ENCODE data around the gene UNC5C. TPM values are rescaled to one million over a fixed set of nuclear protein-coding genes. Genes with fewer than 3 reads are reported as not detected.

UNC5C gene
- total and polyA plus RNA-seq, 2 of the 8 experiments (the other 6 are each of a cell fraction or from before 2014, with no cell fraction given): 0.30 to 1.3 TPM

DNA sequence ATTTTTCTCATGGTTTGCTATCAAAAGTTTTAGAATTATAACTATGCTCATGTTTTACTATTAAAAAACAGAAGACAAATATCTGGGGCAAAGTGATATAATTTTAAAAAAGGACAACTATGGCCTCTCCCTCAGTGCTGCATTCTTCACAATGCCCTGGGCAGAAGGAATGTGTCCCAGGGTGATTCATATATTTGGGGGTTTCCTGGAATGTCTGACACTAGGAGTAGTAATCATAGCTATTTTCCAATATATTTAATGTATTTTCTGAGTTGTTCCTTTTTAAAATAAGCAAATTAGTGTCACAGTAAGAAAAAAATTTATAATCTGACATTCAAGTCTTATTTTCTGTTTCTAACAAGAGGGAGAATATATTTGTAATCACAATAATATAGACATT, 281.7 kb downstream of the UNC5C start:
- H3K23me2 ChIP-seq (ENCODE audit: low read depth, low read length): no peaks in the 10 kb centered on the region
- H3K27me3 ChIP-seq (replicated peaks in 1 of 4; ENCODE audit: control insufficient read depth in 3 of 4, extremely low read depth in 1 of 4, insufficient read depth in 3 of 4, low read length in 3 of 4): no peaks in the 10 kb centered on the region
- no peak overlapping the region for H2BK20ac ChIP-seq (ENCODE audit: low read length)
- H3K9me3 ChIP-seq (ENCODE audit: insufficient read depth in 2 of 2, low read depth in 1 of 2, low read length in 1 of 2): no peaks in the 10 kb centered on the region
- no peak for FAIRE-seq
- no peaks in the 10 kb centered on the region for H4K20me1 ChIP-seq (replicated peaks in 1 of 2; ENCODE audit: control insufficient read depth in 1 of 2, insufficient read depth in 2 of 2, low read length in 2 of 2)
- no peak overlapping the region for H3K23ac ChIP-seq (ENCODE audit: insufficient read length)
- no peak overlapping the region for H3K4me2 ChIP-seq (ENCODE audit: insufficient read depth in 1 of 2, low read depth in 2 of 2, low read length in 2 of 2)
- no peak overlapping the region for H2BK15ac ChIP-seq (ENCODE audit: low read length)
- no peaks in the 10 kb centered on the region for H3K36me3 ChIP-seq (ENCODE audit: control insufficient read depth in 2 of 4, insufficient read depth in 4 of 4, low read length in 3 of 4)
- H4K5ac ChIP-seq (ENCODE audit: insufficient read length, low read depth, low read length): no peak overlapping the region
- no peak overlapping the region for H2BK5ac ChIP-seq (ENCODE audit: low read depth, low read length)
- H3K4ac ChIP-seq (replicated peaks; ENCODE audit: insufficient read length, low read depth, low read length): no peak overlapping the region
- H2BK120ac ChIP-seq (replicated peaks; ENCODE audit: low read depth, low read length): no peak overlapping the region
- H2AFZ ChIP-seq (ENCODE audit: low read length): no peak overlapping the region
- no peaks in the 10 kb centered on the region for H3K79me2 ChIP-seq (ENCODE audit: control insufficient read depth in 1 of 2, insufficient read depth in 2 of 2, low read length in 2 of 2)
- no peak for DNase-seq (ENCODE audit: low read depth in 1 of 2, low spot score in 2 of 2)
- H3K79me1 ChIP-seq (ENCODE audit: low read depth, low read length): no peaks in the 10 kb centered on the region
- H4K8ac ChIP-seq (ENCODE audit: extremely low read depth, insufficient read depth, low read length): no peak overlapping the region
- no peak overlapping the region for H3K9ac ChIP-seq (replicated peaks in 1 of 4; ENCODE audit: extremely low read depth in 1 of 4, low read depth in 3 of 4, low read length in 3 of 4)
- no peak overlapping the region for H3K18ac ChIP-seq (ENCODE audit: extremely low read depth, low read length)
- H3K4me3 ChIP-seq (ENCODE audit: extremely low read depth in 1 of 4, insufficient read depth in 2 of 4, low read depth in 3 of 4, low read length in 4 of 4): no peak overlapping the region
- no peak overlapping the region for H4K91ac ChIP-seq (replicated peaks; ENCODE audit: insufficient read length, low read length)
- ChIA-PET CTCF (ENCODE audit: partially characterized antibody) (interaction anchor here (1.0 kb wide), 1 partner anchor 10 kb away, joined by 3 read pairs; no protein-coding TSS in a partner anchor), POLR2A (ENCODE audit: partially characterized antibody) (no interaction called here)
- no peak overlapping the region for H3K27ac ChIP-seq (ENCODE audit: low read depth, low read length)
- TF ChIP-seq, protein P1, sequence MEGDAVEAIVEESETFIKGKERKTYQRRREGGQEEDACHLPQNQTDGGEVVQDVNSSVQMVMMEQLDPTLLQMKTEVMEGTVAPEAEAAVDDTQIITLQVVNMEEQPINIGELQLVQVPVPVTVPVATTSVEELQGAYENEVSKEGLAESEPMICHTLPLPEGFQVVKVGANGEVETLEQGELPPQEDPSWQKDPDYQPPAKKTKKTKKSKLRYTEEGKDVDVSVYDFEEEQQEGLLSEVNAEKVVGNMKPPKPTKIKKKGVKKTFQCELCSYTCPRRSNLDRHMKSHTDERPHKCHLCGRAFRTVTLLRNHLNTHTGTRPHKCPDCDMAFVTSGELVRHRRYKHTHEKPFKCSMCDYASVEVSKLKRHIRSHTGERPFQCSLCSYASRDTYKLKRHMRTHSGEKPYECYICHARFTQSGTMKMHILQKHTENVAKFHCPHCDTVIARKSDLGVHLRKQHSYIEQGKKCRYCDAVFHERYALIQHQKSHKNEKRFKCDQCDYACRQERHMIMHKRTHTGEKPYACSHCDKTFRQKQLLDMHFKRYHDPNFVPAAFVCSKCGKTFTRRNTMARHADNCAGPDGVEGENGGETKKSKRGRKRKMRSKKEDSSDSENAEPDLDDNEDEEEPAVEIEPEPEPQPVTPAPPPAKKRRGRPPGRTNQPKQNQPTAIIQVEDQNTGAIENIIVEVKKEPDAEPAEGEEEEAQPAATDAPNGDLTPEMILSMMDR (IDR thresholded peaks at IDR 0.05; ENCODE audit: control extremely low read depth in 1 of 3, insufficient read depth in 1 of 3, low read depth in 1 of 3, low read length in 3 of 3): no peak
- TF ChIP-seq CEBPB (IDR thresholded peaks at IDR 0.05; ENCODE audit: low read depth, low read length): no peak
- TF ChIP-seq RXRA (IDR thresholded peaks at IDR 0.05; ENCODE audit: insufficient read depth, low read depth, low read length): no peak
- no peak for TF ChIP-seq GTF2F1 (IDR thresholded peaks at IDR 0.05; ENCODE audit: borderline replicate concordance, low read depth, low read length)
- no peak for TF ChIP-seq HDAC6 (IDR thresholded peaks at IDR 0.05; ENCODE audit: low read depth, low read length)
- TF ChIP-seq E2F6 (IDR thresholded peaks at IDR 0.05): no peak
- no peak for TF ChIP-seq SRF (IDR thresholded peaks at IDR 0.05; ENCODE audit: low read depth, low read length)
- TF ChIP-seq CREB1 (IDR thresholded peaks at IDR 0.05): no peak
- no peak for TF ChIP-seq RFX5 (IDR thresholded peaks at IDR 0.05; ENCODE audit: borderline replicate concordance, low read depth, low read length)
- TF ChIP-seq RBBP5 (IDR thresholded peaks at IDR 0.05; ENCODE audit: borderline replicate concordance, low read depth, low read length): no peak
- no peak for TF ChIP-seq TAF1 (IDR thresholded peaks at IDR 0.05; ENCODE audit: low read depth, low read length)
- TF ChIP-seq EGR1 (IDR thresholded peaks at IDR 0.05; ENCODE audit: borderline replicate concordance, low read depth, low read length): no peak
- TF ChIP-seq SIX5 (IDR thresholded peaks at IDR 0.05; ENCODE audit: low read depth, low read length): no peak
- no peak for TF ChIP-seq CHD2 (IDR thresholded peaks at IDR 0.05; ENCODE audit: low read length)
- H3K56ac ChIP-seq (replicated peaks; ENCODE audit: insufficient read length, low read depth, low read length): no peak overlapping the region
- no peaks in the 10 kb centered on the region for H3K4me1 ChIP-seq (replicated peaks in 1 of 4; ENCODE audit: control insufficient read depth in 3 of 4, insufficient read depth in 4 of 4, low read length in 3 of 4)
- H2BK12ac ChIP-seq (ENCODE audit: low read depth, low read length): no peak overlapping the region
- no peak overlapping the region for H3K14ac ChIP-seq (ENCODE audit: insufficient read length)
- H2AK5ac ChIP-seq (ENCODE audit: low read depth, low read length): no peak overlapping the region
